OCI-LY3 (cell line): ENCODE measurements around the gene IL37.

Source experiments
- H2AFZ ChIP-seq: fragments of 200-600, 300-600 bp; shearing (Covaris generic); 2 replicates; pipeline ENCODE4 v1.6.0; 2014; ENCODE audit warnings: antibody characterized with exemption, low read depth, low read length
- H3K27ac ChIP-seq: fragments of 200-600, 300-600 bp; sonication (generic); 2 replicates; pipeline ENCODE4 v1.5.1; 2014; ENCODE audit warnings: mild to moderate bottlenecking, low read length, moderate library complexity, mixed read lengths
- H3K27me3 ChIP-seq: fragments of 200-600, 300-600 bp; sonication (generic); 2 replicates; pipeline ENCODE4 v1.6.1; 2014; ENCODE audit warnings: low read depth, low read length, mixed read lengths
- H3K36me3 ChIP-seq: fragments of 200-600, 300-600 bp; sonication (generic); replicated peaks from 2 replicates; pipeline ENCODE3; 2014; ENCODE audit warnings: low read depth, low read length, mixed read lengths
- H3K4me1 ChIP-seq: fragments of 300-600, 200-600 bp; sonication (generic); 2 replicates; pipeline ENCODE4 v1.6.1; 2014; ENCODE audit warnings: low read length, mixed read lengths
- H3K4me2 ChIP-seq: fragments of 200-600, 300-600 bp; sonication (generic); 2 replicates; pipeline ENCODE4 v1.6.1; 2014; ENCODE audit warnings: low read length, mixed read lengths
- H3K4me3 ChIP-seq: fragments of 300-600, 200-600 bp; sonication (generic); 2 replicates; pipeline ENCODE4 v1.5.1; 2014; ENCODE audit warnings: antibody characterized with exemption, mild to moderate bottlenecking, low read length, moderate library complexity
- H3K79me2 ChIP-seq: fragments of 300-600, 200-600 bp; shearing (Covaris generic); 2 replicates; pipeline ENCODE4 v1.6.1; 2014; ENCODE audit warnings: mild to moderate bottlenecking, low read length, mixed read lengths
- H3K9ac ChIP-seq: fragments of 300-600, 200-600 bp; shearing (Covaris generic); 2 replicates; pipeline ENCODE4 v1.6.0; 2014; ENCODE audit warnings: mild to moderate bottlenecking, low read length, moderate library complexity
- H3K9me3 ChIP-seq: fragments of 200-600, 300-600 bp; shearing (Covaris generic); 2 replicates; pipeline ENCODE4 v1.6.1; 2014; ENCODE audit warnings: low read length, mixed read lengths; ENCODE audit not compliant: insufficient read depth
- H4K20me1 ChIP-seq: fragments of 200-600, 300-600 bp; sonication (generic); 2 replicates; pipeline ENCODE4 v1.6.1; 2016; ENCODE audit warnings: low read length, mixed read lengths; ENCODE audit not compliant: insufficient read depth
- EZH2phosphoT487 ChIP-seq: fragments of 200-600 bp; shearing (Covaris generic); IDR thresholded peaks from 2 replicates; pipeline ENCODE4 v1.6.1; 2018; ENCODE audit warnings: antibody characterized with exemption, mixed run types, low read depth
- TF ChIP-seq, protein P1 (sequence below): fragments of 200-600, 300-600 bp; sonication (generic); IDR thresholded peaks from 2 replicates; pipeline ENCODE4 v1.5.1; 2014; ENCODE audit warnings: antibody characterized with exemption, low read length, low read depth

IL37 gene

DNA sequence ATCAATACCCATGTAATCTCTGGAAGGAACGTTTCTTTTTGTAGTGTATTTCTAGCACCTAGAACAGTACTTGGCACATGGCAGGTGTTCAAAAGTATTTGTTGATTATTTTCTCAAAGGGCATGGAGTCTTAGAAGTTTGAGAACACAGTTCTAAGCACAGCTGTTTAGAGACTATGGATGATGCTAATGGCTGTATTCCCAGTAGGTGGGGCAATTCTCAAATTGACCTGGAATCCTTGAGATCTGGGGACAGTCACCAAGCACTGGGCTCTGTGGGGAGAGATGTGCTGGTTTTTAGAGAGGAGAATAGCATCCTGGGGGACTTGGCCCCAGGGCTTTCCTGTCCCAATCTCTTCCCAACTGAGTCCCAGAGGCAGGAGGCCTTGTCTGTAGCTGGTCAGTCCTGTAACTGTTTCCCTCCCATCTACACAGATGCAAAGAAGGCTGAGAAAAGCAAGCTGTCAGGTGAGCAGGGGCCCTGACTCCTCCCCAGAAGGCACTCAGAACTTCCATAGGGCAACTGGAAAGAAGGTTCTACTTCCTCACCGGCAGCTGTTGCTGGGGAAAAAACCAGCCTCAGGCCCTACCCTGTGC is 49.4 kb downstream of the IL37 start:
- no peaks in the 10 kb centered on the region for H3K79me2 ChIP-seq
- no peaks in the 10 kb centered on the region for H3K36me3 ChIP-seq
- H3K27ac ChIP-seq: no peak overlapping the region
- no peak overlapping the region for H3K4me3 ChIP-seq
- TF ChIP-seq, protein P1, sequence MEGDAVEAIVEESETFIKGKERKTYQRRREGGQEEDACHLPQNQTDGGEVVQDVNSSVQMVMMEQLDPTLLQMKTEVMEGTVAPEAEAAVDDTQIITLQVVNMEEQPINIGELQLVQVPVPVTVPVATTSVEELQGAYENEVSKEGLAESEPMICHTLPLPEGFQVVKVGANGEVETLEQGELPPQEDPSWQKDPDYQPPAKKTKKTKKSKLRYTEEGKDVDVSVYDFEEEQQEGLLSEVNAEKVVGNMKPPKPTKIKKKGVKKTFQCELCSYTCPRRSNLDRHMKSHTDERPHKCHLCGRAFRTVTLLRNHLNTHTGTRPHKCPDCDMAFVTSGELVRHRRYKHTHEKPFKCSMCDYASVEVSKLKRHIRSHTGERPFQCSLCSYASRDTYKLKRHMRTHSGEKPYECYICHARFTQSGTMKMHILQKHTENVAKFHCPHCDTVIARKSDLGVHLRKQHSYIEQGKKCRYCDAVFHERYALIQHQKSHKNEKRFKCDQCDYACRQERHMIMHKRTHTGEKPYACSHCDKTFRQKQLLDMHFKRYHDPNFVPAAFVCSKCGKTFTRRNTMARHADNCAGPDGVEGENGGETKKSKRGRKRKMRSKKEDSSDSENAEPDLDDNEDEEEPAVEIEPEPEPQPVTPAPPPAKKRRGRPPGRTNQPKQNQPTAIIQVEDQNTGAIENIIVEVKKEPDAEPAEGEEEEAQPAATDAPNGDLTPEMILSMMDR: no peak
- TF ChIP-seq EZH2phosphoT487: no peak
- H3K9ac ChIP-seq: no peak overlapping the region
- peaks cover 10% of the 10 kb centered on the region for H3K4me1 ChIP-seq
- no peaks in the 10 kb centered on the region for H4K20me1 ChIP-seq
- H3K9me3 ChIP-seq: no peaks in the 10 kb centered on the region
- H3K27me3 ChIP-seq: no peaks in the 10 kb centered on the region
- no peak overlapping the region for H2AFZ ChIP-seq
- H3K4me2 ChIP-seq: no peak overlapping the region

DNA sequence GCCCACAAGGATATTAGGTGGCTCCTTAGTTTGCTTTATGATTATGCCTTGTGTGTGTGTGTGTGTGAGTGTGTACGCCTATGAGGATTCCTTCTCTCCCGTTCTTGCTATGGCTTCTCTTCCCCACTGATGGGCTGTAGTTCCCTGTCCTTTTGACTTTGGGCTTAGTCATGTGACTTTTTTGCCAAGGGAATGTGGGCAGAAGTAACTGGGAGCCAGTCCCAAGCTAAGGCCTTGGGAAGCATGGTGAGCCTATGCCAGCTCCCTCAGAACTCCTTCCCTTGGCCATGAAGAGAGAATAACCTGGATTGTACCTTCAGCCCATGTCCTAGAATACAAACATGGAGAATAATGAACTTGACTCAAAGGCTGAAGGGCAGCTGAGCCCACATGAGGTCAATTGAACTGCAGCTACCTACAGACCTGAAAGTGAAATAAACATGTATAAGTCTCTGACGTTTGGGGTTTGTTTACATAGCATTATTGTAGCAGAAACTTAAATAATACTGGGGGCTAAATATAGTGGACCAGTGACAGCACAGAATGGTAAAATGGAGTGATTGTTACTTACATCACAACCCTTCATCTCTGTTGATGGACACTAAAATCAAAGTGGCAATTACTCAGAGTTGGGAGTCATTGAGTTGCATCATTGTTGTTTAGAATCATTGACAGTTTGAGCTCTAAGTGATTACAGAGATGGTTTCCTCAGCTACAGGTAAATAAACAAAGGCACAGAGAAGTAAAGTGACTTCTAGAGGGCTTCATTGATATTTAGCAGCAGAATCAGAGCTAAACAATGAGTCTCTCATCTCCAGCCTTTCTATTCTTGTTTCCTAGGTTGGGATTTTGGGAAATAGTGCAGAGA is 51.6 kb downstream of the IL37 start:
- no peak overlapping the region for H3K27ac ChIP-seq
- no peak overlapping the region for H2AFZ ChIP-seq
- H3K79me2 ChIP-seq: no peaks in the 10 kb centered on the region
- H3K9me3 ChIP-seq: no peaks in the 10 kb centered on the region
- TF ChIP-seq, protein P1: no peak
- TF ChIP-seq EZH2phosphoT487: no peak
- H3K4me2 ChIP-seq: no peak overlapping the region
- H4K20me1 ChIP-seq: no peaks in the 10 kb centered on the region
- peaks cover 10% of the 10 kb centered on the region for H3K4me1 ChIP-seq
- no peak overlapping the region for H3K4me3 ChIP-seq
- H3K9ac ChIP-seq: no peak overlapping the region
- no peaks in the 10 kb centered on the region for H3K27me3 ChIP-seq
- H3K36me3 ChIP-seq: no peaks in the 10 kb centered on the region

DNA sequence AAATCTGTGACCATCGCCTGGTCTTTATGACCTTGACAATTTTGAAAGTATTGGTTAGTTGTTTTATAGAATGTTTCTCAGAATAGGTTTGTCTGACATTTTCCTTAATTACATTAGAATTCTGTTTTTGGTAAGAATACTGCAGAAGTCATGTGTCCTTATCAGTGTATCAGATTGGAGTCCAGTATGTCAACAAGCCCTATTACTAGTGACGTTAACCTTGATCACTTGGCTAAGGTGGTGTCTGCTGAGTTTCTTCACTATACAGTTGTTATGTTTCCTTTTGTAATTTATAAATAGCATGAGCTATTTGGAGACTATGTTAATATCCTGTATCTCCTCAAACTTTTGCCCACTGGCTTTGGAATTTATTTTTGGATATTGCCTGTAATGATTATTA is 56.1 kb downstream of the IL37 start:
- H3K27me3 ChIP-seq: no peaks in the 10 kb centered on the region; the same call in 1 of the 2 replicates
- no peak overlapping the region for H3K27ac ChIP-seq
- H3K4me3 ChIP-seq: no peak overlapping the region
- peaks cover 9% of the 10 kb centered on the region; the same call in 1 of the 2 replicates for H3K4me1 ChIP-seq
- H3K9ac ChIP-seq: no peak overlapping the region
- H3K79me2 ChIP-seq: no peaks in the 10 kb centered on the region
- no peaks in the 10 kb centered on the region for H3K9me3 ChIP-seq
- no peak for TF ChIP-seq EZH2phosphoT487
- TF ChIP-seq, protein P1: no peak
- H3K4me2 ChIP-seq: no peak overlapping the region
- H4K20me1 ChIP-seq: no peaks in the 10 kb centered on the region
- no peaks in the 10 kb centered on the region for H3K36me3 ChIP-seq
- no peak overlapping the region for H2AFZ ChIP-seq
